ENCODE data around the gene SMIM5. TPM values are rescaled to one million over a fixed set of nuclear protein-coding genes. Genes with fewer than 3 reads are reported as not detected.
A peak's percentile ranks its signal among the peaks of the same experiment; 100 is the strongest.

SMIM5 gene
- total RNA-seq, 4 donors from 2014 or later: 68.8 to 161 (median 97.1) TPM; not detected in 1

- no peak for DNase-seq
- Histone ChIP-seq H3K9me3 (no peaks in the 10 kb centered on the region), H3K4me3 (no peak overlapping the region), H3K27ac (peak overlapping the region in 1 of 4 donors; percentile 62), H3K27me3 (no peaks in the 10 kb centered on the region), H3K36me3 (no peaks in the 10 kb centered on the region), H3K4me1 (peaks cover 0 to 18% (median 0%) of the 10 kb centered on the region in 4 donors)
- TF ChIP-seq, protein P1, sequence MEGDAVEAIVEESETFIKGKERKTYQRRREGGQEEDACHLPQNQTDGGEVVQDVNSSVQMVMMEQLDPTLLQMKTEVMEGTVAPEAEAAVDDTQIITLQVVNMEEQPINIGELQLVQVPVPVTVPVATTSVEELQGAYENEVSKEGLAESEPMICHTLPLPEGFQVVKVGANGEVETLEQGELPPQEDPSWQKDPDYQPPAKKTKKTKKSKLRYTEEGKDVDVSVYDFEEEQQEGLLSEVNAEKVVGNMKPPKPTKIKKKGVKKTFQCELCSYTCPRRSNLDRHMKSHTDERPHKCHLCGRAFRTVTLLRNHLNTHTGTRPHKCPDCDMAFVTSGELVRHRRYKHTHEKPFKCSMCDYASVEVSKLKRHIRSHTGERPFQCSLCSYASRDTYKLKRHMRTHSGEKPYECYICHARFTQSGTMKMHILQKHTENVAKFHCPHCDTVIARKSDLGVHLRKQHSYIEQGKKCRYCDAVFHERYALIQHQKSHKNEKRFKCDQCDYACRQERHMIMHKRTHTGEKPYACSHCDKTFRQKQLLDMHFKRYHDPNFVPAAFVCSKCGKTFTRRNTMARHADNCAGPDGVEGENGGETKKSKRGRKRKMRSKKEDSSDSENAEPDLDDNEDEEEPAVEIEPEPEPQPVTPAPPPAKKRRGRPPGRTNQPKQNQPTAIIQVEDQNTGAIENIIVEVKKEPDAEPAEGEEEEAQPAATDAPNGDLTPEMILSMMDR (IDR thresholded peaks at IDR 0.05): no peak
- TF ChIP-seq POLR2A (IDR thresholded peaks at IDR 0.05): no peak
Measured at GRCh38 chr17:75643643-75644017, 10.4 kb downstream of the SMIM5 start.

DNA sequence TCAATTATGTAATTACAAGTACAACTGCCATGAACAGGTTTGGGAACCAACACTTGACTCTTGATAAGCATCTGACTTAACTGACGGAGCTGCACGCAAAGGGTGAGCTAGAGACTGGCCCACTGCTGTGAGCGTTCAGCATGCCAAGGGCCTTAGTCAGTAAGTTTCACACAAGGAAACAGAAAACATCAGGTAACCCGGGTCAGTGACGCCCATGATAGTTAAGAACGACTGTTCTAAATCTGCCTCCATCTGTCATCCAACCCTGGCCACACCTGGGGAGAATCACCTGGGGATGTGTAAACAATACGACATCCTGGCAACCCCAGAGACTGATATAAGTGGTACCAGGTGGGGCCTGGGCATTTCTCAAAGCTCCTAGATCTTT is 12.3 kb downstream of the SMIM5 start:
- Histone ChIP-seq H3K36me3 (peaks cover 0 to 9% (median 0%) of the 10 kb centered on the region in 3 donors), H3K4me3 (no peak overlapping the region), H3K27me3 (no peaks in the 10 kb centered on the region), H3K27ac (peak overlapping the region in 3 of 4 donors; percentile 80 to 96 (median 91)), H3K4me1 (peaks cover 0 to 18% (median 0%) of the 10 kb centered on the region in 4 donors), H3K9me3 (no peaks in the 10 kb centered on the region)
- peak in 1 of 3 donors; percentile 83 for DNase-seq
- TF ChIP-seq POLR2A (IDR thresholded peaks at IDR 0.05): no peak
- TF ChIP-seq, protein P1 (IDR thresholded peaks at IDR 0.05): no peak

DNA sequence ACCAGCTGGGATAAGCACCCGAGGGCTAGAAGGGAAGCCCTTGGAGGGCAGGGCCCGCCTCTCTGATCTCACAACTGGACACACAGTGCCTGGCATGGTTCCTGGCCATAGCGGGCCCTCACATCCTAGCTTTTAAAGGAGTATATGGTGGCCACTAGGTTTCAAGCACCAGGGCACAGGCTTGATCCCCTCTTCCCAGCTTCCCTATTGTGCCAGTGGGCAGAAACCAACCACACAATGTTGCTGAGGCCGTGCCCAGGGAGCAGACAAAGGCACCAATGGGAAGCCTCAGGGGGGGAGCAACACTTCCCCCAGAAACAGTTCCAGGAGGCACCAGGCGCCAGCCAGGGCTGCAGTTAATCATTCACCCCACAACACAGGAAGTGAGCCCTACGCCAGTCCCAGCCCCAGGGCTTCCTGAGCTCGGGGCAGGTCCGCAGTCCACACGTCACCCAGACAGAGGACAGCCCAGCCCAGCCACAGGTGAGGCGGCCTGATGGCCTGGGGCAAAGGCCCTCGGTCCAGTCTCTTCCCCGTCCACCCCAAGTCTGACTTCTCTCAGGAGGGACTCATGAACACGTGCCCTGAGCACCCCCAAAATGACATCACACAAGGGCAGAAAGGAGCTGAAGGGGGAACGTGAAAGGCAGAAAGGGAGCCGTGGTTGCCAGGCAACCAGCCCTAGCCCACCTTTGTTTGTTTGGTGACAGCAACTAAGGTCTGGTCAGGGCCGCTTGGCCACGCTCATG is 12.8 kb downstream of the SMIM5 start:
- Histone ChIP-seq H3K9me3 (no peaks in the 10 kb centered on the region), H3K4me3 (peak overlapping the region in 2 of 4 donors; percentile 30 to 40), H3K4me1 (peaks cover 0 to 18% (median 0%) of the 10 kb centered on the region in 4 donors), H3K27ac (peak overlapping the region in 3 of 4 donors; percentile 80 to 96 (median 91)), H3K27me3 (no peaks in the 10 kb centered on the region), H3K36me3 (peaks cover 0 to 14% (median 0%) of the 10 kb centered on the region in 3 donors)
- TF ChIP-seq, protein P1 (IDR thresholded peaks at IDR 0.05): no peak
- TF ChIP-seq POLR2A (IDR thresholded peaks at IDR 0.05): peak; percentile 46 to 86
- peak in 2 of 3 donors; percentile 90 for DNase-seq

GRCh38 chr17:75646638-75646992 is 13.4 kb downstream of the SMIM5 start:
- Histone ChIP-seq H3K36me3 (peaks cover 0 to 14% (median 0%) of the 10 kb centered on the region in 3 donors), H3K27ac (peak overlapping the region in 3 of 4 donors; percentile 80 to 96 (median 91)), H3K4me3 (peak overlapping the region in 2 of 4 donors; percentile 30 to 40), H3K9me3 (no peaks in the 10 kb centered on the region), H3K4me1 (peaks cover 0 to 18% (median 0%) of the 10 kb centered on the region in 4 donors), H3K27me3 (no peaks in the 10 kb centered on the region)
- peak in 1 of 3 donors; percentile 44 for DNase-seq
- TF ChIP-seq, protein P1 (IDR thresholded peaks at IDR 0.05): no peak
- TF ChIP-seq POLR2A (IDR thresholded peaks at IDR 0.05): no peak

GRCh38 chr17:75647061-75647460 is 13.8 kb downstream of the SMIM5 start:
- peaks cover 0 to 16% (median 0%) of the 10 kb centered on the region in 3 donors for H3K36me3 ChIP-seq
- peak overlapping the region in 3 of 4 donors; percentile 80 to 96 (median 91) for H3K27ac ChIP-seq
- no peak for DNase-seq
- TF ChIP-seq, protein P1 (IDR thresholded peaks at IDR 0.05): no peak
- TF ChIP-seq POLR2A (IDR thresholded peaks at IDR 0.05): no peak
- peak overlapping the region in 2 of 4 donors; percentile 30 to 40 for H3K4me3 ChIP-seq
- H3K4me1 ChIP-seq: peaks cover 0 to 16% (median 0%) of the 10 kb centered on the region in 4 donors
- H3K9me3 ChIP-seq: no peaks in the 10 kb centered on the region
- no peaks in the 10 kb centered on the region for H3K27me3 ChIP-seq
